ENCODE data around the gene MAP4K3.

DNA sequence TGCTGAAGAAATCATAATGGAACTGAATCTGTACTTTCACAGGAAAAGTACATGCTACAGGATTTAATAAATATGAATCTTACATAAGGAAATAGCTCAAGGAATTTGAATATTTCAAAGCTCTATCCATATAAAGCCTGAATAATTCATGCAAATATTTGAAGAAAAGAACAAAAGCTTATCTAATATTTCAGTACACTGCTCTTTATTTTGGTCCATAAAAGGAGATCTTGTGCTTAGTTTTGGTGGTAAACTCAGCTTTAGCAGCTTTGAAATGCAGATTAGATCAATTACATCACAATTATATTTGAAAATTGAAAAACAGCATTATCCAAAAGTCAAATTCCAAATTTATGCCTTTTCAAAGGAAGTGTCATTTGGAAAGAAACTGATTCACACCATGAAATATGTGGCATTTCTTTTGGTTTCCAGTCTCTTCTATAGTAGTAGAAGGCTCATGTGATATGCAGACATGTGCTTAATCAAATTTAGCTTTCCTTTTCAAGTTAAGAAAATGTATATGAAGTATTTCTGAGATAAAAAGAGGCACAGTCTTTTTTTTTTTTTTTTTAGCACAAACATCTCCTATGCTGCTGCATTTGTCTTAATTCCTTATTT lies 42.1 kb upstream of the MAP4K3 start:
- TF ChIP-seq CTCF (IDR thresholded peaks at IDR 0.05): no peak
- TF ChIP-seq POLR2AphosphoS5 (IDR thresholded peaks at IDR 0.05): no peak

Data from upper lobe of left lung (tissue), 4 donors.